Caco-2 (cell line): ENCODE measurements around the gene SIGLECL1. TPM values are rescaled to one million over a fixed set of nuclear protein-coding genes. Genes with fewer than 3 reads are reported as not detected.

Source experiments
- Bru-seq: library from RNA; stranded (reverse); fragments of 400-500 nt; gene quantifications from one replicate; lab custom pipeline; 2021; lab: Mats Ljungman, UMichigan
- BruChase-seq, 2 experiments: library from RNA; stranded (reverse); fragments of 400-500 nt; gene quantifications; one replicate each; lab custom pipeline; 2021; lab: Mats Ljungman, UMichigan
- BruUV-seq: library from RNA; stranded (reverse); fragments of 400-500 nt; replicated peaks from 2 replicates; lab custom pipeline; 2021; lab: Mats Ljungman, UMichigan
- CTCF ChIA-PET: fragments of 300-600 bp; sonication (Branson Sonifier 250); formaldehyde crosslinking; loops from one replicate; lab custom pipeline; 2022; ENCODE audit warnings: antibody characterized with exemption; lab: Charles Lee
- POLR2A ChIA-PET: fragments of 300-600 bp; sonication (Branson Sonifier 250); formaldehyde crosslinking; loops from one replicate; lab custom pipeline; 2022; ENCODE audit warnings: antibody characterized with exemption; lab: Charles Lee
- DNase-seq, 2 experiments: peaks; one replicate each; pipeline versions ENCODE4 v3.0.0 to v3.0.0-alpha.2; 2020 to 2022
- H3K27me3 ChIP-seq: replicated peaks from 2 replicates; pipeline ENCODE4 v1.6.0; 2011; ENCODE audit warnings: low read length; ENCODE audit not compliant: control insufficient read depth, insufficient read depth
- H3K36me3 ChIP-seq: 2 replicates; pipeline ENCODE4 v1.5.1; 2011; ENCODE audit warnings: low read length; ENCODE audit not compliant: control insufficient read depth, insufficient read depth
- H3K4me1 ChIP-seq: fragments of 250-450 bp; sonication (Bioruptor Pico); 2 replicates; pipeline ENCODE4 v1.5.1; 2020; ENCODE audit warnings: mild to moderate bottlenecking
- H3K4me3 ChIP-seq: 2 replicates; pipeline ENCODE4 v1.5.1; 2011; ENCODE audit warnings: low read depth, mild to moderate bottlenecking, control low read depth, low read length
- H3K9me3 ChIP-seq: fragments of 250-450 bp; sonication (Bioruptor Pico); 2 replicates; pipeline ENCODE4 v1.5.1; 2020; ENCODE audit warnings: mild to moderate bottlenecking, moderate library complexity
- H3K27ac Mint-ChIP-seq: one replicate; pipeline ENCODE4 v1.8.0; 2022; ENCODE audit warnings: mixed read lengths; ENCODE audit not compliant: unreplicated experiment
- H3K27me3 Mint-ChIP-seq: one replicate; pipeline ENCODE4 v1.8.0; 2022; ENCODE audit warnings: mixed read lengths; ENCODE audit not compliant: insufficient read depth, unreplicated experiment
- H3K36me3 Mint-ChIP-seq: one replicate; pipeline ENCODE4 v1.8.0; 2022; ENCODE audit warnings: mild to moderate bottlenecking, mixed read lengths; ENCODE audit not compliant: insufficient read depth, unreplicated experiment
- H3K4me1 Mint-ChIP-seq: one replicate; pipeline ENCODE4 v1.8.0; 2022; ENCODE audit warnings: low read depth, mixed read lengths; ENCODE audit not compliant: unreplicated experiment
- H3K4me3 Mint-ChIP-seq: one replicate; pipeline ENCODE4 v1.8.0; 2022; ENCODE audit warnings: mild to moderate bottlenecking, moderate library complexity, mixed read lengths; ENCODE audit not compliant: unreplicated experiment
- H3K9me3 Mint-ChIP-seq: one replicate; pipeline ENCODE4 v1.8.0; 2022; ENCODE audit warnings: mixed read lengths; ENCODE audit not compliant: unreplicated experiment
- CTCF ChIP-seq, 2 experiments: fragments of 200-600 bp in 1 of 2; IDR thresholded peaks; 1 replicate in 1 of 2; 2 replicates in 1 of 2; pipeline versions ENCODE4 v1.5.1 to v1.8.0; 2011 to 2022; ENCODE audit warnings: antibody characterized with exemption in 1 of 2, control low read depth in 1 of 2, inconsistent platforms in 1 of 2, low read depth in 1 of 2, low read length in 1 of 2, mild to moderate bottlenecking in 1 of 2, moderate library complexity in 1 of 2; ENCODE audit not compliant: insufficient read depth in 1 of 2, severe bottlenecking in 1 of 2, unreplicated experiment in 1 of 2
- intact Hi-C: fragments of 100-400 bp; cut with micrococcal nuclease; formaldehyde crosslinking; loops from one replicate; pipeline ENCODE4 v1.10.0; 2022; ENCODE audit not compliant: unreplicated experiment
- long read RNA-seq: library from polyadenylated mRNA; stranded (forward); transcript quantifications from one replicate; pipeline ENCODE4 v2.0.0, GENCODE V29; 2022
- total RNA-seq: library from RNA; stranded (reverse); gene quantifications from 2 replicates; pipeline ENCODE4 v1.2.3, GENCODE V29; 2022

Gene SIGLECL1
- not detected in 2 replicates for total RNA-seq
- not detected for Bru-seq, nascent RNA
- not detected for BruChase-seq, experiment 1, labeled RNA remaining after a 2-hour chase
- not detected for BruChase-seq, experiment 2, labeled RNA remaining after a 6-hour chase
- long read RNA-seq: 0 reads

- no peak within 1 kb of the TSS for H3K27ac Mint-ChIP-seq
- H3K4me1 ChIP-seq: no peaks in the 10 kb centered on the region
- no peak for DNase-seq
- H3K4me3 Mint-ChIP-seq: no peak within 1 kb of the TSS
- intact Hi-C loops: no loop called here
- no TSS peak for BruUV-seq
- H3K36me3 ChIP-seq: no peaks in the 10 kb centered on the region
- no peaks in the 10 kb centered on the region for H3K27me3 ChIP-seq
- CTCF ChIA-PET: no interaction called here
- peaks cover 9% of the 10 kb centered on the region for H3K9me3 Mint-ChIP-seq
- H3K36me3 Mint-ChIP-seq: no peaks in the 10 kb centered on the region
- POLR2A ChIA-PET: no interaction called here
- no peak for TF ChIP-seq CTCF (IDR thresholded peaks at IDR 0.05; ENCODE audit: insufficient read depth in 1 of 2, low read depth in 1 of 2, low read length in 1 of 2, severe bottlenecking in 1 of 2, unreplicated experiment in 1 of 2)
- H3K4me3 ChIP-seq: no peak within 1 kb of the TSS
- H3K9me3 ChIP-seq: peaks cover 4% of the 10 kb centered on the region; the same call in 1 of the 2 replicates
- peaks cover 6% of the 10 kb centered on the region for H3K27me3 Mint-ChIP-seq
- no peaks in the 10 kb centered on the region for H3K4me1 Mint-ChIP-seq
Observed at GRCh38 chr19:51250786-51251467, at the start of gene SIGLECL1. SIGLECL1 (plus strand) TSS chr19:51251080; CDS start chr19:51264073, 12,993 bp downstream.

- H3K9me3 Mint-ChIP-seq: no peaks in the 10 kb centered on the region
- CTCF ChIA-PET: no interaction called here
- intact Hi-C loops: no loop called here
Observed at GRCh38 chr19:51201712-51202111, 49.2 kb upstream of the SIGLECL1 start.

GRCh38 chr19:51203916-51204315 lies 47.0 kb upstream of the SIGLECL1 start:
- Mint-ChIP-seq H3K4me1 (no peaks in the 10 kb centered on the region), H3K27ac (no peak overlapping the region), H3K9me3 (no peaks in the 10 kb centered on the region), H3K27me3 (peaks cover 21% of the 10 kb centered on the region), H3K36me3 (no peaks in the 10 kb centered on the region), H3K4me3 (no peak overlapping the region)
- no peaks in the 10 kb centered on the region for H3K9me3 ChIP-seq
- intact Hi-C loops: no loop called here
- no peaks in the 10 kb centered on the region for H3K4me1 ChIP-seq
- no peak overlapping the region for H3K4me3 ChIP-seq
- ChIA-PET CTCF (no interaction called here), POLR2A (no interaction called here)
- H3K27me3 ChIP-seq: no peaks in the 10 kb centered on the region
- no TSS peak for BruUV-seq
- no peak for DNase-seq
- TF ChIP-seq CTCF (IDR thresholded peaks at IDR 0.05; ENCODE audit: insufficient read depth in 1 of 2, low read depth in 1 of 2, low read length in 1 of 2, severe bottlenecking in 1 of 2, unreplicated experiment in 1 of 2): no peak
- no peaks in the 10 kb centered on the region for H3K36me3 ChIP-seq

More at GRCh38 chr19:51201712-51202111, 49.2 kb upstream of the SIGLECL1 start:
- no peaks in the 10 kb centered on the region; the same call in 1 of the 2 replicates for H3K9me3 ChIP-seq
- H3K4me1 Mint-ChIP-seq: no peaks in the 10 kb centered on the region
- H3K4me3 ChIP-seq: no peak overlapping the region
- H3K27me3 Mint-ChIP-seq: peaks cover 20% of the 10 kb centered on the region
- POLR2A ChIA-PET: no interaction called here
- H3K27ac Mint-ChIP-seq: no peak overlapping the region
- BruUV-seq: no TSS peak
- H3K27me3 ChIP-seq: no peaks in the 10 kb centered on the region
- no peaks in the 10 kb centered on the region for H3K36me3 ChIP-seq
- no peaks in the 10 kb centered on the region for H3K4me1 ChIP-seq
- H3K4me3 Mint-ChIP-seq: no peak overlapping the region
- no peak for DNase-seq
- H3K36me3 Mint-ChIP-seq: no peaks in the 10 kb centered on the region
- no peak for TF ChIP-seq CTCF (IDR thresholded peaks at IDR 0.05; ENCODE audit: insufficient read depth in 1 of 2, low read depth in 1 of 2, low read length in 1 of 2, severe bottlenecking in 1 of 2, unreplicated experiment in 1 of 2)
